Measurements from ENCODE around the gene EIF2B1. TPM values are rescaled to one million over a fixed set of nuclear protein-coding genes. Genes with fewer than 3 reads are reported as not detected.

Gene EIF2B1
- total RNA-seq, 1 donor from 2014 or later: 85.1 TPM

- Histone ChIP-seq H3K36me3 (peaks cover 7% of the 10 kb centered on the region), H3K79me2 (ENCODE audit: low read depth) (peaks cover 8% of the 10 kb centered on the region), H3F3A (ENCODE audit: low read depth) (peaks cover 16% of the 10 kb centered on the region), H3K9ac (no peak overlapping the region), H3K4me3 (no peak overlapping the region), H3K27ac (no peak overlapping the region), H3K9me3 (ENCODE audit: low read depth) (no peaks in the 10 kb centered on the region), H3K4me1 (no peaks in the 10 kb centered on the region), H2AFZ (replicated peaks) (no peak overlapping the region), H4K20me1 (ENCODE audit: low read depth) (peaks cover 4% of the 10 kb centered on the region), H3K4me2 (no peak overlapping the region), H3K27me3 (no peaks in the 10 kb centered on the region)
- no peak for DNase-seq (ENCODE audit: low spot score)
- H3K27me3 Mint-ChIP-seq (ENCODE audit: insufficient read depth, low read depth): no peaks in the 10 kb centered on the region
- no peaks in the 10 kb centered on the region for H3K4me1 Mint-ChIP-seq
- TF ChIP-seq CTCF (IDR thresholded peaks at IDR 0.05): no peak
- no peaks in the 10 kb centered on the region for H3K9me3 Mint-ChIP-seq
- peaks cover 27% of the 10 kb centered on the region for H3K36me3 Mint-ChIP-seq
- H3K4me3 Mint-ChIP-seq: no peak overlapping the region
- no peak overlapping the region for H3K27ac Mint-ChIP-seq
These were observed 19.0 kb downstream of the EIF2B1 start for GRCh38 chr12:123614531-123614930.

GRCh38 chr12:123614110-123614509 is 19.4 kb downstream of the EIF2B1 start:
- Histone ChIP-seq H3K9me3 (ENCODE audit: low read depth) (no peaks in the 10 kb centered on the region), H3K27ac (no peak overlapping the region), H4K20me1 (ENCODE audit: low read depth) (peaks cover 4% of the 10 kb centered on the region), H3K27me3 (no peaks in the 10 kb centered on the region), H3K4me1 (no peaks in the 10 kb centered on the region), H3K36me3 (peaks cover 7% of the 10 kb centered on the region), H3K9ac (no peak overlapping the region), H3F3A (ENCODE audit: low read depth) (peaks cover 12% of the 10 kb centered on the region), H3K4me3 (no peak overlapping the region), H3K4me2 (no peak overlapping the region), H2AFZ (replicated peaks) (no peak overlapping the region), H3K79me2 (ENCODE audit: low read depth) (peaks cover 10% of the 10 kb centered on the region)
- Mint-ChIP-seq H3K36me3 (peaks cover 24% of the 10 kb centered on the region), H3K9me3 (no peaks in the 10 kb centered on the region), H3K27me3 (ENCODE audit: insufficient read depth, low read depth) (no peaks in the 10 kb centered on the region), H3K4me3 (no peak overlapping the region), H3K27ac (no peak overlapping the region), H3K4me1 (no peaks in the 10 kb centered on the region)
- TF ChIP-seq CTCF (IDR thresholded peaks at IDR 0.05) (no peak), EZH2phosphoT487 (IDR thresholded peaks at IDR 0.05) (no peak), EZH2 (IDR thresholded peaks at IDR 0.05) (no peak)
- DNase-seq (ENCODE audit: low spot score): no peak

DNA sequence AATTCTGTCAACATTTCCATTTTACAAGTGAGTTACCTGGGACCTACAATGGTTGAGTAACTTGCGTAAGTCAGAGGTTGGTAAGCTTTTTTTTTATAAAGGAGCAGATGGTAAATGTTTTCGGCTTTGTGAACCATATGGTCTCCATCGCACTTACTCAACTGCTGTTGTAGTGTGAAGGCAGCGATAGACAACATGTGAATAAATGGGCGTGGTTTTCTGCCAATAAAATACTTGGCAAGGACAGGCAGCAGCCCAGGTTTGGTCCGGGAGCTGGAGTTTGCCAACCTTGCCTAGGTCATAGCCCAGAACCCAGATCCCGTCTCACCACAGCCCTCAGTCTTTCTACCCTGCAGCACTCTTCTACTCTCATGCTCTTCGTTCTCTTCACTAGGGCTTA is 25.3 kb downstream of the EIF2B1 start:
- Mint-ChIP-seq H3K4me1 (peaks cover 2% of the 10 kb centered on the region), H3K27me3 (ENCODE audit: insufficient read depth, low read depth) (no peaks in the 10 kb centered on the region), H3K36me3 (peaks cover 33% of the 10 kb centered on the region), H3K27ac (no peak overlapping the region), H3K4me3 (no peak overlapping the region), H3K9me3 (no peaks in the 10 kb centered on the region)
- Histone ChIP-seq H3K4me2 (no peak overlapping the region), H3K4me3 (no peak overlapping the region), H3F3A (ENCODE audit: low read depth) (no peaks in the 10 kb centered on the region), H3K79me2 (ENCODE audit: low read depth) (peaks cover 41% of the 10 kb centered on the region), H3K9me3 (ENCODE audit: low read depth) (no peaks in the 10 kb centered on the region), H2AFZ (replicated peaks) (no peak overlapping the region), H3K27ac (no peak overlapping the region), H3K36me3 (peaks cover 7% of the 10 kb centered on the region), H3K4me1 (no peaks in the 10 kb centered on the region), H4K20me1 (ENCODE audit: low read depth) (peaks cover 13% of the 10 kb centered on the region), H3K9ac (no peak overlapping the region), H3K27me3 (no peaks in the 10 kb centered on the region)
- TF ChIP-seq EZH2phosphoT487 (IDR thresholded peaks at IDR 0.05) (no peak), EZH2 (IDR thresholded peaks at IDR 0.05) (no peak), CTCF (IDR thresholded peaks at IDR 0.05) (no peak)
- DNase-seq (ENCODE audit: low spot score): no peak
